PC-3 (cell line): ENCODE measurements around the gene NDUFAF5. TPM values are rescaled to one million over a fixed set of nuclear protein-coding genes. Genes with fewer than 3 reads are reported as not detected.

Experiments
- ATAC-seq: fragments of 200-7000 bp; cut with Tn5 transposase; 2 replicates; pipeline ENCODE4 v1.9.1; 2020; ENCODE audit warnings: mild to moderate bottlenecking, moderate library complexity
- BruUV-seq: library from RNA; stranded (reverse); fragments of 400-500 nt; replicated peaks from 2 replicates; lab custom pipeline; 2021; lab: Mats Ljungman, UMichigan
- CTCF ChIA-PET: fragments of 300-600 bp; sonication (Branson Sonifier 250); formaldehyde crosslinking; loops from one replicate; lab custom pipeline; 2022; ENCODE audit warnings: antibody characterized with exemption; lab: Charles Lee
- POLR2A ChIA-PET: fragments of 300-600 bp; sonication (Branson Sonifier 250); formaldehyde crosslinking; loops from one replicate; lab custom pipeline; 2022; ENCODE audit warnings: antibody characterized with exemption; ENCODE audit not compliant: unreplicated experiment; lab: Charles Lee
- DNase-seq: peaks from one replicate; pipeline ENCODE4 v3.0.0-alpha.2; 2015
- H2AFZ ChIP-seq: fragments of 300-600 bp; sonication (generic); 2 replicates; pipeline ENCODE4 v1.6.0; 2016; ENCODE audit warnings: antibody characterized with exemption, low read length
- H3F3A ChIP-seq: fragments of 300-600 bp; sonication (generic); one replicate; pipeline ENCODE4 v1.6.0; 2017; ENCODE audit warnings: antibody characterized with exemption, low read length, control low read depth, mild to moderate bottlenecking; ENCODE audit not compliant: unreplicated experiment
- H3K27ac ChIP-seq: fragments of 300-600 bp; sonication (generic); 2 replicates; pipeline ENCODE4 v1.5.1; 2016; ENCODE audit warnings: mild to moderate bottlenecking, low read length
- H3K27me3 ChIP-seq: fragments of 300-600 bp; sonication (generic); 2 replicates; pipeline ENCODE4 v1.6.1; 2016; ENCODE audit warnings: low read length, mixed read lengths
- H3K36me3 ChIP-seq: fragments of 300-600 bp; sonication (generic); 2 replicates; pipeline ENCODE4 v1.6.1; 2016; ENCODE audit warnings: low read depth, mixed run types, low read length, mixed read lengths
- H3K4me1 ChIP-seq: fragments of 300-600 bp; sonication (generic); 2 replicates; pipeline ENCODE4 v1.5.1; 2016; ENCODE audit warnings: low read length; ENCODE audit not compliant: insufficient read depth
- H3K4me2 ChIP-seq: fragments of 300-600 bp; sonication (generic); 2 replicates; pipeline ENCODE4 v1.6.0; 2016; ENCODE audit warnings: low read length
- H3K4me3 ChIP-seq: fragments of 300-600 bp; sonication (generic); 2 replicates; pipeline ENCODE4 v1.5.1; 2016; ENCODE audit warnings: mild to moderate bottlenecking, low read length, mixed read lengths
- H3K79me2 ChIP-seq: fragments of 300-600 bp; sonication (generic); 2 replicates; pipeline ENCODE4 v1.6.1; 2017; ENCODE audit warnings: low read length, mixed read lengths
- H3K9ac ChIP-seq: fragments of 300-600 bp; sonication (generic); 2 replicates; pipeline ENCODE4 v1.6.0; 2016; ENCODE audit warnings: mild to moderate bottlenecking, low read length
- H3K9me2 ChIP-seq: fragments of 300-600 bp; sonication (generic); replicated peaks from 2 replicates; pipeline ENCODE4 v1.6.1; 2016; ENCODE audit warnings: mixed run types, low read length, mixed read lengths
- H3K9me3 ChIP-seq: fragments of 300-600 bp; sonication (generic); 2 replicates; pipeline ENCODE4 v1.6.1; 2016; ENCODE audit warnings: low read length, mixed read lengths
- H4K20me1 ChIP-seq: fragments of 300-600 bp; sonication (generic); 2 replicates; pipeline ENCODE4 v1.6.1; 2016; ENCODE audit warnings: low read length, mixed read lengths
- CTCF ChIP-seq: fragments of 300-600 bp; sonication (generic); conservative IDR thresholded peaks from 2 replicates; pipeline ENCODE4 v1.5.1; 2017; ENCODE audit warnings: antibody characterized with exemption, low read depth, mild to moderate bottlenecking, low read length
- EZH2 ChIP-seq: fragments of 300-600 bp; sonication (generic); IDR thresholded peaks from one replicate; pipeline ENCODE4 v1.6.1; 2017; ENCODE audit warnings: antibody characterized with exemption, mild to moderate bottlenecking, low read length; ENCODE audit not compliant: unreplicated experiment
- EZH2phosphoT487 ChIP-seq: fragments of 300-600 bp; sonication (generic); IDR thresholded peaks from 2 replicates; pipeline ENCODE4 v1.6.1; 2018; ENCODE audit warnings: mild to moderate bottlenecking, antibody characterized with exemption, low read length, borderline replicate concordance
- intact Hi-C: fragments of 100-400 bp; cut with micrococcal nuclease; formaldehyde crosslinking; loops from 2 replicates; pipeline ENCODE4 v1.9.0; 2023
- total RNA-seq: library from RNA; depleted of rRNA; stranded (reverse); fragments of >200 nt; gene quantifications from 2 replicates; pipeline ENCODE4 v1.2.3, GENCODE V29; 2014

NDUFAF5 gene
- total RNA-seq, 1 experiment from 2014 or later = 29.0 TPM

GRCh38 chr20:13777171-13777601, 7.6 kb upstream of the NDUFAF5 start:
- DNase-seq = peak; percentile 8
- POLR2A ChIA-PET = interaction anchor here (0.6 kb wide), 1 partner anchor 116 kb away, joined by 9 read pairs; no protein-coding TSS in a partner anchor
- Histone ChIP-seq H4K20me1 (peaks cover 12% of the 10 kb centered on the region), H3K4me2 (no peak overlapping the region), H3K36me3 (peaks cover 70% of the 10 kb centered on the region), H3K9me2 (no peaks in the 10 kb centered on the region), H3K9me3 (no peaks in the 10 kb centered on the region), H3F3A (peaks cover 12% of the 10 kb centered on the region), H3K27me3 (no peaks in the 10 kb centered on the region), H3K4me3 (no peak overlapping the region), H3K9ac (no peak overlapping the region), H3K4me1 (peaks cover 14% of the 10 kb centered on the region), H3K79me2 (peaks cover 39% of the 10 kb centered on the region), H2AFZ (no peak overlapping the region), H3K27ac (no peak overlapping the region)
- no peak for TF ChIP-seq EZH2phosphoT487
- no peak for TF ChIP-seq EZH2
- TF ChIP-seq CTCF = no peak
- no TSS peak for BruUV-seq
- ATAC-seq = peak; percentile 67
- CTCF ChIA-PET = interaction anchor here (1.3 kb wide), 1 partner anchor 11 kb away, joined by 4 read pairs; no protein-coding TSS in a partner anchor
- intact Hi-C loops = loop anchor here (10.0 kb wide), 1 partner anchor 322 kb away; no protein-coding TSS in a partner anchor

- Histone ChIP-seq H3K9me2 (no peaks in the 10 kb centered on the region), H3K9ac (no peak overlapping the region), H4K20me1 (peaks cover 12% of the 10 kb centered on the region), H3K4me1 (peaks cover 21% of the 10 kb centered on the region), H3K27ac (no peak overlapping the region), H3K9me3 (no peaks in the 10 kb centered on the region), H3F3A (no peaks in the 10 kb centered on the region), H3K36me3 (peaks cover 66% of the 10 kb centered on the region), H3K27me3 (no peaks in the 10 kb centered on the region), H3K4me2 (no peak overlapping the region), H3K79me2 (peaks cover 56% of the 10 kb centered on the region), H3K4me3 (no peak overlapping the region), H2AFZ (no peak overlapping the region)
- DNase-seq (no peak), ATAC-seq (no peak)
- POLR2A ChIA-PET = no interaction called here
- TF ChIP-seq CTCF (no peak), EZH2 (no peak)
- intact Hi-C loops = loop anchor here (10.0 kb wide), 1 partner anchor 324 kb away; no protein-coding TSS in a partner anchor
- BruUV-seq = no TSS peak
- CTCF ChIA-PET = no interaction called here
Observed at GRCh38 chr20:13778827-13779226, 6.0 kb upstream of the NDUFAF5 start.

GRCh38 chr20:13783528-13783927, 1.3 kb upstream of the NDUFAF5 start:
- Histone ChIP-seq H3K36me3 (peaks cover 34% of the 10 kb centered on the region), H3K4me2 (peak overlapping the region; percentile 88), H3K4me3 (peak overlapping the region; percentile 82), H3K9me3 (no peaks in the 10 kb centered on the region), H3F3A (no peaks in the 10 kb centered on the region), H4K20me1 (no peaks in the 10 kb centered on the region), H3K9me2 (no peaks in the 10 kb centered on the region), H3K27ac (no peak overlapping the region), H3K4me1 (peaks cover 22% of the 10 kb centered on the region), H2AFZ (no peak overlapping the region), H3K9ac (peak overlapping the region; percentile 95), H3K79me2 (peaks cover 91% of the 10 kb centered on the region), H3K27me3 (no peaks in the 10 kb centered on the region)
- CTCF ChIA-PET = no interaction called here
- TF ChIP-seq EZH2 = no peak
- no peak for TF ChIP-seq EZH2phosphoT487
- TF ChIP-seq CTCF = no peak
- intact Hi-C loops = loop anchor here (10.0 kb wide), 3 partner anchors 169 to 539 kb away; no protein-coding TSS in a partner anchor
- POLR2A ChIA-PET = no interaction called here
- BruUV-seq = no TSS peak
- ATAC-seq (no peak), DNase-seq (no peak)
